Measurements from ENCODE around the gene FOXA2.

FOXA2 gene

GRCh38 chr20:22532598-22532997 lies 51.8 kb downstream of the FOXA2 start:
- Histone ChIP-seq H3K4me3 (ENCODE audit: low read length) (no peak overlapping the region), H3K27me3 (ENCODE audit: insufficient read depth, low read length) (no peaks in the 10 kb centered on the region), H3K36me3 (ENCODE audit: insufficient read depth, low read depth, low read length) (no peaks in the 10 kb centered on the region)

GRCh38 chr20:22531756-22532155 lies 52.6 kb downstream of the FOXA2 start:
- Histone ChIP-seq H3K36me3 (ENCODE audit: insufficient read depth, low read depth, low read length) (no peaks in the 10 kb centered on the region), H3K4me3 (ENCODE audit: low read length) (no peak overlapping the region), H3K27ac (ENCODE audit: low read length) (no peak overlapping the region), H3K27me3 (ENCODE audit: insufficient read depth, low read length) (no peaks in the 10 kb centered on the region), H3K9ac (ENCODE audit: low read depth, low read length) (no peak overlapping the region), H3K4me1 (ENCODE audit: insufficient read depth, low read length) (peaks cover 13% of the 10 kb centered on the region; the same call in 1 of the 2 replicates), H3K9me3 (ENCODE audit: insufficient read depth, low read depth, low read length) (no peaks in the 10 kb centered on the region)

More at GRCh38 chr20:22532598-22532997, 51.8 kb downstream of the FOXA2 start:
- Histone ChIP-seq H3K9me3 (ENCODE audit: insufficient read depth, low read depth, low read length) (no peaks in the 10 kb centered on the region), H3K9ac (ENCODE audit: low read depth, low read length) (no peak overlapping the region), H3K4me1 (ENCODE audit: insufficient read depth, low read length) (peaks cover 13% of the 10 kb centered on the region; the same call in 1 of the 2 replicates), H3K27ac (ENCODE audit: low read length) (no peak overlapping the region)

- H3K9me3 ChIP-seq (ENCODE audit: insufficient read depth, low read depth, low read length) = no peaks in the 10 kb centered on the region
- no peaks in the 10 kb centered on the region for H3K27me3 ChIP-seq (ENCODE audit: insufficient read depth, low read length)
- peaks cover 13% of the 10 kb centered on the region; the same call in 1 of the 2 replicates for H3K4me1 ChIP-seq (ENCODE audit: insufficient read depth, low read length)
- H3K4me3 ChIP-seq (ENCODE audit: low read length) = no peak overlapping the region
- no peaks in the 10 kb centered on the region for H3K36me3 ChIP-seq (ENCODE audit: insufficient read depth, low read depth, low read length)
- H3K9ac ChIP-seq (ENCODE audit: low read depth, low read length) = no peak overlapping the region
- H3K27ac ChIP-seq (ENCODE audit: low read length) = no peak overlapping the region
Measured at GRCh38 chr20:22531056-22531615, 53.2 kb downstream of the FOXA2 start.

All from iPS-20b (cell line).